ENCODE measurements around the gene MKRN2. TPM values are rescaled to one million over a fixed set of nuclear protein-coding genes. Genes with fewer than 3 reads are reported as not detected.

MKRN2 gene
- total RNA-seq, 1 donor from 2014 or later, result 22.3 TPM

- Mint-ChIP-seq H3K9me3 (peaks cover 16% of the 10 kb centered on the region), H3K27ac (no peak overlapping the region), H3K4me3 (no peak overlapping the region), H3K27me3 (no peaks in the 10 kb centered on the region), H3K36me3 (ENCODE audit: low read depth) (peaks cover 57% of the 10 kb centered on the region), H3K4me1 (peaks cover 23% of the 10 kb centered on the region)
- ChIA-PET CTCF (interaction anchor here (0.6 kb wide), 1 partner anchor 1352 kb away, joined by 3 read pairs; no protein-coding TSS in a partner anchor), POLR2A (no interaction called here)
- DNase-seq (no peak), ATAC-seq (ENCODE audit: low read depth) (no peak)
- TF ChIP-seq CTCF (IDR thresholded peaks at IDR 0.05), result no peak
- intact Hi-C loops (cut with micrococcal nuclease), result no loop called here
Observed at GRCh38 chr3:12566976-12567375, 10.1 kb downstream of the MKRN2 start.

- Mint-ChIP-seq H3K27ac (no peak overlapping the region), H3K4me3 (no peak overlapping the region), H3K27me3 (no peaks in the 10 kb centered on the region), H3K4me1 (peaks cover 19% of the 10 kb centered on the region), H3K36me3 (ENCODE audit: low read depth) (peaks cover 71% of the 10 kb centered on the region), H3K9me3 (peaks cover 16% of the 10 kb centered on the region)
- POLR2A ChIA-PET, result interaction anchor here (0.6 to 0.9 kb wide), 2 partner anchors 10 to 1281 kb away, joined by 3 read pairs; no protein-coding TSS in a partner anchor
- CTCF ChIA-PET, result no interaction called here
- DNase-seq, result no peak
- intact Hi-C loops (cut with micrococcal nuclease), result no loop called here
- no peak for TF ChIP-seq CTCF (IDR thresholded peaks at IDR 0.05)
- ATAC-seq (ENCODE audit: low read depth), result no peak
Observed at GRCh38 chr3:12568747-12569146, 11.9 kb downstream of the MKRN2 start.

GRCh38 chr3:12569836-12570235 lies 12.9 kb downstream of the MKRN2 start:
- Mint-ChIP-seq H3K4me1 (peaks cover 14% of the 10 kb centered on the region), H3K9me3 (peaks cover 11% of the 10 kb centered on the region), H3K4me3 (no peak overlapping the region), H3K27ac (no peak overlapping the region), H3K27me3 (no peaks in the 10 kb centered on the region), H3K36me3 (ENCODE audit: low read depth) (peaks cover 76% of the 10 kb centered on the region)
- TF ChIP-seq CTCF (IDR thresholded peaks at IDR 0.05), result no peak
- CTCF ChIA-PET, result no interaction called here
- POLR2A ChIA-PET, result no interaction called here
- ATAC-seq (ENCODE audit: low read depth) (no peak), DNase-seq (no peak)
- intact Hi-C loops (cut with micrococcal nuclease), result no loop called here

GRCh38 chr3:12571986-12572385 lies 15.1 kb downstream of the MKRN2 start:
- CTCF ChIA-PET, result no interaction called here
- H3K27me3 Mint-ChIP-seq, result no peaks in the 10 kb centered on the region

GRCh38 chr3:12574131-12574530 lies 17.2 kb downstream of the MKRN2 start:
- ATAC-seq (ENCODE audit: low read depth) (no peak), DNase-seq (no peak)
- intact Hi-C loops (cut with micrococcal nuclease), result no loop called here
- ChIA-PET CTCF (no interaction called here), POLR2A (no interaction called here)
- Mint-ChIP-seq H3K36me3 (ENCODE audit: low read depth) (peaks cover 91% of the 10 kb centered on the region), H3K4me3 (no peak overlapping the region), H3K4me1 (no peaks in the 10 kb centered on the region), H3K27ac (no peak overlapping the region), H3K27me3 (no peaks in the 10 kb centered on the region), H3K9me3 (peaks cover 7% of the 10 kb centered on the region)
- no peak for TF ChIP-seq CTCF (IDR thresholded peaks at IDR 0.05)

More at GRCh38 chr3:12571986-12572385, 15.1 kb downstream of the MKRN2 start:
- ATAC-seq (ENCODE audit: low read depth), result no peak
- Mint-ChIP-seq H3K9me3 (peaks cover 4% of the 10 kb centered on the region), H3K4me1 (peaks cover 8% of the 10 kb centered on the region), H3K4me3 (no peak overlapping the region), H3K27ac (no peak overlapping the region), H3K36me3 (ENCODE audit: low read depth) (peaks cover 85% of the 10 kb centered on the region)
- no peak for TF ChIP-seq CTCF (IDR thresholded peaks at IDR 0.05)
- POLR2A ChIA-PET, result no interaction called here
- intact Hi-C loops (cut with micrococcal nuclease), result no loop called here
- DNase-seq, result no peak
